Activated naive CD4-positive, alpha-beta T cell treated with anti-CD3 and anti-CD28 coated beads, Interleukin-2, amount 50 U/mL, for 72 hours (primary cell): Measurements from ENCODE around the gene PRRT1. TPM values are rescaled to one million over a fixed set of nuclear protein-coding genes. Genes with fewer than 3 reads are reported as not detected.
A peak's percentile ranks its signal among the peaks of the same experiment; 100 is the strongest.

Experiments used
- ATAC-seq, 2 donors: fragments of 150-1000 bp; cut with Tn5 transposase; 2 replicates each; pipeline ENCODE4 v1.10.0; 2021; ENCODE audit warnings: mild to moderate bottlenecking in 2 of 2, moderate library complexity in 2 of 2
- DNase-seq, 2 donors: peaks; one replicate each; pipeline ENCODE4 v3.0.0; 2021 to 2022; ENCODE audit warnings: low spot score in 2 of 2
- H3K27ac Mint-ChIP-seq, 2 donors: one replicate each; pipeline ENCODE4 v1.8.0; 2022; ENCODE audit warnings: mild to moderate bottlenecking in 2 of 2, mixed read lengths in 2 of 2
- H3K36me3 Mint-ChIP-seq, 2 donors: one replicate each; pipeline ENCODE4 v1.8.0; 2022; ENCODE audit warnings: mixed read lengths in 2 of 2
- H3K9me3 Mint-ChIP-seq, 2 donors: one replicate each; pipeline ENCODE4 v1.8.0; 2022; ENCODE audit warnings: mixed read lengths in 2 of 2
- total RNA-seq, 2 donors: library from RNA; stranded (reverse); gene quantifications; one replicate each; pipeline ENCODE4 v1.2.3, GENCODE V29; 2022

PRRT1 gene
- total RNA-seq, 2 donors from 2014 or later: 0.77 to 0.84 TPM

- Mint-ChIP-seq H3K36me3 (peaks cover 27 to 32% of the 10 kb centered on the region in 2 donors), H3K27ac (peak overlapping the region; percentile 93 to 99), H3K9me3 (no peaks in the 10 kb centered on the region)
- ATAC-seq: no peak
- DNase-seq: no peak
These were observed 24.9 kb downstream of the PRRT1 start for GRCh38 chr6:32126880-32127279.

- ATAC-seq: no peak
- Mint-ChIP-seq H3K27ac (no peak overlapping the region), H3K9me3 (no peaks in the 10 kb centered on the region), H3K36me3 (peaks cover 22 to 25% of the 10 kb centered on the region in 2 donors)
- no peak for DNase-seq
These were observed 28.1 kb downstream of the PRRT1 start for GRCh38 chr6:32123681-32124080.

- ATAC-seq (no peak), DNase-seq (no peak)
- peaks cover 5 to 7% of the 10 kb centered on the region in 2 donors for H3K36me3 Mint-ChIP-seq
- H3K9me3 Mint-ChIP-seq: no peaks in the 10 kb centered on the region
- no peak overlapping the region for H3K27ac Mint-ChIP-seq
These were observed 31.1 kb downstream of the PRRT1 start for GRCh38 chr6:32120573-32121059.

- no peaks in the 10 kb centered on the region for H3K9me3 Mint-ChIP-seq
- peaks cover under 1 to 5% of the 10 kb centered on the region in 2 donors for H3K36me3 Mint-ChIP-seq
- H3K27ac Mint-ChIP-seq: no peak overlapping the region
- ATAC-seq (peak; percentile 85 to 90), DNase-seq (peak; percentile 76)
These were observed 32.7 kb downstream of the PRRT1 start for GRCh38 chr6:32118782-32119628.

- Mint-ChIP-seq H3K36me3 (peaks cover 0 to 5% of the 10 kb centered on the region in 2 donors), H3K9me3 (no peaks in the 10 kb centered on the region), H3K27ac (no peak overlapping the region)
- ATAC-seq: no peak
- DNase-seq: no peak
These were observed 34.3 kb downstream of the PRRT1 start for GRCh38 chr6:32117461-32117860.

- no peak for ATAC-seq
- DNase-seq: no peak
These were observed 35.1 kb downstream of the PRRT1 start for GRCh38 chr6:32116674-32117073.

GRCh38 chr6:32115623-32116022, 36.1 kb downstream of the PRRT1 start:
- no peaks in the 10 kb centered on the region for H3K9me3 Mint-ChIP-seq
- no peaks in the 10 kb centered on the region for H3K36me3 Mint-ChIP-seq
- no peak for DNase-seq
- peak overlapping the region in 1 of 2 donors; percentile 32 for H3K27ac Mint-ChIP-seq
- no peak for ATAC-seq

More at GRCh38 chr6:32116674-32117073, 35.1 kb downstream of the PRRT1 start:
- peaks cover 0 to under 1% of the 10 kb centered on the region in 2 donors for H3K36me3 Mint-ChIP-seq
- H3K9me3 Mint-ChIP-seq: no peaks in the 10 kb centered on the region
- no peak overlapping the region for H3K27ac Mint-ChIP-seq

GRCh38 chr6:32114796-32115195, 36.9 kb downstream of the PRRT1 start:
- ATAC-seq (no peak), DNase-seq (no peak)
- Mint-ChIP-seq H3K36me3 (no peaks in the 10 kb centered on the region), H3K9me3 (no peaks in the 10 kb centered on the region), H3K27ac (peak overlapping the region in 1 of 2 donors; percentile 76)

GRCh38 chr6:32113386-32114352, 38.1 kb downstream of the PRRT1 start:
- Mint-ChIP-seq H3K36me3 (no peaks in the 10 kb centered on the region), H3K9me3 (no peaks in the 10 kb centered on the region), H3K27ac (peak overlapping the region in 1 of 2 donors; percentile 16)
- ATAC-seq (no peak), DNase-seq (no peak)

- peak overlapping the region in 1 of 2 donors; percentile 16 for H3K27ac Mint-ChIP-seq
- H3K9me3 Mint-ChIP-seq: no peaks in the 10 kb centered on the region
- ATAC-seq (no peak), DNase-seq (no peak)
- no peaks in the 10 kb centered on the region for H3K36me3 Mint-ChIP-seq
These were observed 39.2 kb downstream of the PRRT1 start for GRCh38 chr6:32112431-32112980.

- no peaks in the 10 kb centered on the region for H3K36me3 Mint-ChIP-seq
- DNase-seq: no peak
- H3K27ac Mint-ChIP-seq: peak overlapping the region in 1 of 2 donors; percentile 25
- no peaks in the 10 kb centered on the region for H3K9me3 Mint-ChIP-seq
- no peak for ATAC-seq
These were observed 40.2 kb downstream of the PRRT1 start for GRCh38 chr6:32111424-32112066.

GRCh38 chr6:32110632-32111031, 41.1 kb downstream of the PRRT1 start:
- ATAC-seq (no peak), DNase-seq (no peak)
- no peaks in the 10 kb centered on the region for H3K9me3 Mint-ChIP-seq
- no peaks in the 10 kb centered on the region for H3K36me3 Mint-ChIP-seq
- no peak overlapping the region for H3K27ac Mint-ChIP-seq

GRCh38 chr6:32109765-32110160, 42.0 kb downstream of the PRRT1 start:
- H3K36me3 Mint-ChIP-seq: no peaks in the 10 kb centered on the region
- DNase-seq (no peak), ATAC-seq (no peak)
- peak overlapping the region in 1 of 2 donors; percentile 44 for H3K27ac Mint-ChIP-seq
- no peaks in the 10 kb centered on the region for H3K9me3 Mint-ChIP-seq

GRCh38 chr6:32109114-32109764, 42.5 kb downstream of the PRRT1 start, which contains the start of gene TNXB:
TSS of gene TNXB (minus strand) at chr6:32109338. CDS start at chr6:32098198, 11,140 bp downstream.
- Mint-ChIP-seq H3K27ac (peak within 1 kb of the TSS; percentile 44 to 80), H3K9me3 (no peaks in the 10 kb centered on the region), H3K36me3 (no peaks in the 10 kb centered on the region)
- DNase-seq (no peak), ATAC-seq (peak in 1 of 2 donors; percentile 10)

GRCh38 chr6:32108727-32109113, 43.0 kb downstream of the PRRT1 start:
- DNase-seq (no peak), ATAC-seq (peak; percentile 4 to 14)
- Mint-ChIP-seq H3K9me3 (no peaks in the 10 kb centered on the region), H3K27ac (peak overlapping the region in 1 of 2 donors; percentile 80), H3K36me3 (no peaks in the 10 kb centered on the region)
